GM21447 (cell line): ENCODE measurements around the gene SSBP1.
"Not testable (repeated sequence)": the region's sequence is repeated elsewhere in the genome, so short reads cannot be mapped to it uniquely, and the experiment has no call there.

Source experiments
- ATAC-seq: cut with Tn5 transposase; IDR thresholded peaks from one replicate; pipeline ENCODE4 v1.9.1; 2021; ENCODE audit not compliant: unreplicated experiment

The SSBP1 gene

DNA sequence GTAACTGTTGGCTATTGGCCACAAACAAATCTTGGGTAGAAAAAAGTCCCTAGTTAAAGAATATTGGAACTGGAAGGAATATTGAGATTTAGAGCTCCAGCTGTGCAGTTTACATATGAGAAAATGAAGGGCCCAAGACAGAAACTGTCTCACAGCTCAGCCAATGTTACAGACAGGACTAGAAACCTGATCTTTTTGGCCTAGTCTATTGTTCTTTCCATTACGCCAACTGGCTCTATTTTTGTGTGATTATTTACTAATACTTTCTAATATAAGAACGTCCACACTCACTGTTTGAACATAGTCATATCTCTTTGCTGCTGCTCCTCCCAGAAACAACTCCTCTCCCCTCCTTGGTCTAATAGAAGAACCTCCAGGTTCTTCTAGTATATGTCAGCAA, 28.8 kb upstream of the SSBP1 start:
- ATAC-seq = no peak

DNA sequence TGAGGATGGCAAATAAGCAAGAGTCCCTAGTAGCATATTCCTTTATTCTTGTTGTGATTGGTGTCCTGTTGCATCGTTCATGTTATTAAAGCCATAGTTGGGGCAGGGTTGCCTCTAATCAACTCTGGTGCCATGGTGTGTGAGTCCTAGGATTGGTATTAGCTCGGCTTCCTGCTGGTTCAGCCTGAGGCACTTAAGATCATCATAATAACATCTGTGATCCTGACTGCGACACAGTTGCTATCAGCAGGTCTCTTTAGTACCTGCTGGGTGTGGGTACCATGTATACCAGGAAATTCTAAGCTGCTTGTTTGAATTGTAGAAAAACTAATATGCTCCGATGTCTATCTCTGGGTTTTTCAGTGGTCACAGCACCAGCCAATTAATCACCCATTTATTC, 28.4 kb upstream of the SSBP1 start:
- no peak for ATAC-seq

DNA sequence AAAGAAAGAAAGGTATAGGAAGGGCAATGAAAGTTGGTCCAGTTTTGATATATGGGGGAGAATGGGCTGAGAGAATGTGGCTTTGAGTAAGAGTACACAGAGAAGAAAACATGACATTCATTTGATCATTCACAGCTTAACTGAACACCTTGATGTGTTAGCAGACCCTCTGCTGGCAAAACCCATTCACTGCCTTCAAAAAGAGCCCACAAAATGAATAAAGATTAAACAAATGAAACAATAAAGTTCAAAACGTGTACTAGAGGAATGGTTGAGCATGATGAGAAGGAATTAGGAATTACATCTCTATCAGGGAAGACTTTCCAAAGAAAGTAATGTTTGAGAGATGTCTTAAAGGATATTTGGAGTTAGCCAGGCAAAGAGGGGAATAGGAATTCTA, 27.9 kb upstream of the SSBP1 start:
- ATAC-seq = no peak

DNA sequence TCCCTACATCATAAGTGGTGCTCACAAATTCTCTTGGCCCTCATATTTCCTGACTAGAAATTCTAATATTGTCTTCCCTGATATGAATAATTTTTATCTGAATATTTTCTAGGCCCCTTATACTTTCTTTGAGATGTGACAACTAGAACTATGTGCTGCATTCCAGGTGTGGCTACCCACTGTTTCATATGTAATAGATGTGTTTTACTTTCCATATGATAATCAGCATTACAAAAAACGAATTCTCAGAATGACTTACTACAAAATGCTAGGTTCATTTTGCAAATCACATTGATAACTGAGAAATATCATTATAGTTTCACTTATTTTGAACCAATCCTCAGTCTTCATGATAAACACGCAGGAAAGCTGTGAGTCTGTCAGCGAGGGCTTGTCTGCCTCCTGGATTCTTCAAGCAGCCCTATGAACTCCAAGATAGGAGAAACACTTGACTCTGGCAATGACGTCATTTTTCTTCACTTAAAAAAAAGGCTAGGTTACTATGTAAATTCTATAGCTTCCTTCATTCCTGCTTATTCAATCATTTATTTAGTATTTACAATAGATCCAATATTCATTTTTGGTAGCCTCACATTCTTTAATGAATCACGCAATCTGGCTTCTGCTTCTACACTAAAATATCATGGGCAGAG, 25.4 kb upstream of the SSBP1 start:
- ATAC-seq = no peak

DNA sequence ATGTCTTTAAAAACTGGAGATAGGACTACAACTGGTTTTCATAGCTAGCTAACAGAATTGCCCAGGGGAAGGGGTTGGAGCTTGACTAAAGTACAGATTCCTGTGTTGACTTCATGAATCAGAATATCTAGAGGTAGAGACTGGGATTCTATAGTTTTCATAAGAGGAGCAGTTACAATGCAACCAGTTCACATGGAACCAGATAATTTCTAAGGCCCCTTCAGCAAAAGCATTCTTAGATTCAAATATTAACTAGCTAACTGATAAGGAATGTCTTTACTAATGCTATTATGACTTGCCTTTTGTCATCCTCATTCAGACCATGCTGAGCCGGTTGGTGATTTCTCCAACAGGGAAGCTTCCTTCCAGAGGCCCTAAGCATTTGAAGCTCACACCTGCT, 24.3 kb upstream of the SSBP1 start:
- no peak for ATAC-seq

DNA sequence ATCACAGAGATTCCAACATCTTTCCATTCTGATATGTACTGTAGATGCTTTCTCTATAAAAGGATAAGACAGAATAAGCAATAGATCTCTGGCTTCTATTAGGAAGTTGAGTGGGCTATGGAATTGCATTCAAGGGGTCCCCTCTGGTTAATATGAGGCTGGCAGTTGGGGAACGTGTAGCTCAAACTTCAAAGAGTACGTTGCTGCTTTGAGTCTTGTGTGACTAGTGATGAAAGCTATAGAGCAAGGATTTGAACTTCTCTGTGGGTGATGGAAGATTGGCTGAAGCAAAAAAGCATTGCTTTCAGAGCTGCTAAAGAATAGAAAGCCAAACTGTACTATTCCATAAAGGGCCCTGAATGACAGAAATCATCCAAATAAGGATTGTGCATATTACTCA, 23.6 kb upstream of the SSBP1 start:
- ATAC-seq = no peak

DNA sequence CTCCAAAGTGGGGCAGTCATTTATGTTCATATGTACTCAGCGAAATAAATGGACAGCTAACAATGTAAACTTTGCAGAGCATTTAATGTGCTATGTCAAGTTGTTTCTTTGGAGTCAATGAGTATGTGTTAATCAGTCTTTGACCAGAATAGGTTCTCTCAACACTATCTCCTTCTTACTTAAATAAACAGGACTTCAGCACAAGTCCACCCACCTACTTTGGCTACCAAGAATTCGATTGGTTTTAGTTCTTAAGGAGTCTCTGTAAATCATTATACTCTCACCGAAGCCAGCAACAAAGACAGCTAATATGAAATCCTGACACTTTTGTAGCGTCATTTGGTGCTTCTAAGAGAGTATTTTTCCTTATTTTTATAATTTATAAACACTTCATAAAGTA, 23.1 kb upstream of the SSBP1 start:
- no peak for ATAC-seq

DNA sequence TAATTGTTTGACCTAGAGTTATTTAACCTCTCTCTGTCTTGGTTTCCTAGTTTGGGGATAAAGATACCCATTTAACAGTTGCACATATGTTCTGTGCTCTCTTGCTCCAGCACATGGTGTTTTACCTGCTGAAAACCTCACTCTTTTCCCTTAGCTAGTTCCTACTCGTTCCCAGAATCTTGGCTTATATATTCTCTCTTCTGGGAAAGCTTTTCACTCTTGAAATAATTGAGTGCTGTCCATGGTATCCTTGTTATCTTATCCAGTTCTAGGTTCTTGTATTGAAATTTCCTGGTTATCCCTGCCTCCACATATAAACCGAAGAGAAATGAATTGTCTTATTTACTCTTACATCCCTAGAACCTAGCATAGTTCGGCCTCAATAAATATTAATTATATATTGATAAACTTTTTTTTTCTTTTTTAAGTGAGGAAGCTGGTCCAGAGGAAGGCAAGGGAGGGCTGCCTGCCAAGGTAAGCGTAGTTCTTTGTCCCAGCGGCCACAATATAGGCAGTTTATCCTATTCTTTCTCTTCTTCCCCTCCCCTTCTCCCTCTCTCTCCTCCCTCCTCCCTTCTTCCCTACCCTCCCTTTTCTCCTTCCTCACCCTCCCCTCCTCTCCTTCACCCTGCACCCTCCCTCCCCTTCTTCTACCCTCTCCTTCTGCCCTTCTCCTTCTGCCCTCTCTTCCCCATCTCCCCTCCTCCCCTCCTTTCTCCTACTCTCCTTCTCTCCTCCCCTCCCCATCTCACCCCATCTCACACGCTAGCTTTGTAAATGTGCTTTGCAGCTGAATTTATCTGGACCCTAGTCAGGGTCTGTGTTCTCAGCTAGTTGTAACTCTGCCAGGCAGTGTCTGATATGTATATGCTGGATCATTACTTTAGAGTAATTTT, 22.1 kb upstream of the SSBP1 start:
- ATAC-seq = no peak

DNA sequence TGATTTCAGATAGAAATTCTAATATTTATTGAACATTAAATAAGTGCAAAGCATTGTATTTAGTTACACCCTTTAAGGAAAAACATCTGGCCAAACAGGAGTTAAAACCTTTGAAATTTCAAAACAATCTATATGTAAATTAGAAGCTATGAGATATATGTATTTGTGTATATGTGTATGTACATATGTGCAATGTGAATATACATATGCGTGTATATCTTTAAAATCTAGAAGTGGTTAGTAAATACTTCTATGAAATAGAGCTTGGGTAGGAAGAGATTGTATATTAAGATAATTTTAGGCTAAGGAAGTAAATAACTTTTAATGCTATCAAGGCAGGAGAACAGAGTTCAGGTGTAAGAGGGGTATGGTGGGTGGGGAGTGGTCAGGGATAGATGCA, 20.7 kb upstream of the SSBP1 start:
- no peak for ATAC-seq

DNA sequence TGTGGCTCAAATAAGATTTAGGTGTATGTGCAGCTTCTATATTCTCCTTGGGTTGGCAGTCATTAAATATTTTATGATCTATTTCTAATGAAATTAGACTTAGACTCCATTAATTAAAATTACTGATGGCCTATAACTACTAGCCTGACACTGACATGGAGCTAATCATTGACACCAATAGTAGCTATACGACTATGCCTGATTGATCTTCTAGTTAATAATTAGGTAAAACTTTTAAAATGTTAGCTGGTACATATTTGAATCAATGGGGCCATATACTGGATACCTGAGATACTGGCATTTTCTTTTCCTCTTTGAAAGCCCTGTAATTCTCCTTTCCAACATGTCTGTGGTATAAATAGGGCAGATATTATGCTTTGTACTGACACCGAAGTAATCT, 15.6 kb upstream of the SSBP1 start:
- ATAC-seq = no peak

DNA sequence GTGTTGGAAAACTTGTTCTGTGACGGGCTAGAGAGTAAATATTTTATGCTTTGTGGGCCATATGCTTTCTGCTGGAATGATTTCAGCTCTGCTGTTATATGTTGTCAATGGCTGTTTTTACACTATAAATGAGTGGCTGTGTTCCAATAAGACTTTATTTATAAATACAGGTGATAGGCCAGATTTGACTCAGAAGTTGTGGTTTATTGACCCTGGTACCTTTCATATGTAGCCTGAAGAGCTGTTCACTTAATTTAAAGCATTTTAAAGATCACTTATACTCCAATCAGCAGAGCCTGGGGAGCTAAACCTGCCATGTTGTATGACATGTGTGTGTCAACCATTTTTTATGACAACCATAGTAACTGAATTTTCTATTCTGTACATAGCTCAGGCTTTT, 9.1 kb upstream of the SSBP1 start:
- ATAC-seq = no peak

DNA sequence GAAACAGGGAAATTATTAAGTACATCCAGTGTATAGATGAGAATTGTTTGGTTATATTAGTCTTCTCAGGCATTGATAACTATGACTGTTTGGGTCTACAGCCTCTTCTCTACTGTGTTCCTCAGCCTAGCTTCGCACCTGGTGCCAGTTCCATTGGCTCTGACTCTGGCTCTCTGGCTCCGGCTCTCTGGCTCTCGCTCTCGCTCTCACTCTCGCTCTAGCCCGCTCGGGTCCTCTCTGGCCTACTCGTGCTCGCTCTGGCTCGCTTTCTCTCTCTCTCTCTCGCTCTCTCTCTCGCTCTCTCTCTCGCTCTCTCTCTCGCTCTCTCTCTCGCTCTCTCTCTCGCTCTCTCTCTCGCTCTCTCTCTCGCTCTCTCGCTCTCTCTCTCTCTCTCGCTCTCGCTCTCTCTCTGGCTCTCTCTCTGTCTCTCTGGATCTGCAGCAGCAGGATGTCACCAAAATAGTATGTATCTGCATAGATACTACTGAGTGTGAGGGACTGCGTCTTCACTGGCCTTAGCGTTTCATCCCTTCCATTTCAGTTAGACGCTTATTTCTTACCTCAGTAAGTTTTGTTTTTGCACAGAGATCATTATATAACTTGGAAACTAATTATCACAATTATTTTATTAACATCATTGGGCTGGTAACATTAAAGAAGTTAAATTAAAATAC, 6.5 kb upstream of the SSBP1 start:
- ATAC-seq = no peak

DNA sequence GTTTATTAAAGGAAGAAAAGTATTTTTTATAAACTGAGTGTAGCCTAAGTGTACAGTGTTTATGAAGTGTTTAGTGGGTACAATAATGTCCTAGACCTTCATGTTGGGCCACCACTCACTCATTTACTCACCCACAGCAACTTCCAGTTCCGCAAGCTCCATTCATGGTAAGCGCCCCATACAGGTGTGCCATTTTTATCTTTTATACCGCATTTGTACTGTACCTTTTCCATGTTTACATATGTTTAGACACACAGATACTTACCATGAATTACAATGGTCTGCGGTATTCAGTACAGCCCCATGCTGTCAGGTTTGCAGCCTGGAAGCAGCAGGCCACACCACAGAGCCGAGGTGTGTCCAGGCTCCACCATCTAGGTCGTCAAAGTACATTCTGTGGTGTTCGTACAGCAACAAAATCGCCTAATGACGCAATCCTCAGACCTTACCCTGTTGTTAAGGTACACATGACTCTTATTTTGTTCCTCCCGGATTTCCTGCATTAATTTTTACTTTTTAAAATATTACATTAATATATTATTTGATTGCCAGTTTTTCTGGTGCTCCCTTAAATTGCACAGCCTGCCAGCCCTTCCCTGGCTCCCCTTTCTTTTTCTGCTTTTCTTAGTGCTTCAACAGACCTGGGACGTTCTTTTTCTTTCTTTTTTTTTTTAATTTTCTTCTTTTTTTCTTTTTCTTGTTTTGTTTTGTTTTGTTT, 881 bp upstream of the SSBP1 start:
- ATAC-seq = no peak

DNA sequence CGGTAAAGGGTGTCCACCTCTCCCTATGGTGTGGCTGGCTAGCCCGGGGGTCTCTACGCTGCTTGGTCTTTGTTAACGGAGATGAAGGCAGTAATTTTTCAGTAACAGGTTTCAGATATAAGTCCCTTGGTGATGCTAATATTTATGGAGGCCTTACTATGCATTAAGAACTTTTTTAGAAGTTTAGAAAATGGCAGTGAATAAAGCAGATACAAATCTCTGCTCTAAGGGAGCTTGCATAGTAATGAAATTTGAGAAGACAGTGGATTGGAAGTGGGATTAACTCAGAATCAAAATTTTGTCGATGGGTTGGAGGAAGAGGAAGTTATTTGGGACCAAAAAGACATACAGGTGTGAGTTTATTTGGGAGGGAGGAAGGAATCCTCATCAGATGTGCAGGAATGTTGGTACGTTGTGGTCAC, 445 bp downstream of the SSBP1 start:
- no peak for ATAC-seq

DNA sequence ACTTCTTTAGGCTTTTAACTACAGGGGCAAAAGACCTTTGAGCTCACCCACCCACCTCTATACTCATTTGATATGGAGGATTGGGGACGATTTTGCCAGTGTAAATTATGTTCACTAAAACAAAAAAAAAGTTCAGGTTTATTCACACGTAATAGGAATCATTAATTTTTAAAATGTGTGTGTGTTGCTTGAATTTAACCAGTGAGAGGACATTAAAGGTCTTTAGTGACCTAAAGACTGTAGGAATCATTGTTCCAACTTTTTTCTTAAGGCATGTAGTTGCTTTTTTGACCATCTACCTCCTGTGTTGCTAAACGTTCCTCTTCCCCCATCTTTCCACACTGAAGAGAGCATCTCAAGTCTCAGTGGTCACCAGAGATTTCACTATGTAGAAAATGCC, 1.1 kb downstream of the SSBP1 start:
- no peak for ATAC-seq

DNA sequence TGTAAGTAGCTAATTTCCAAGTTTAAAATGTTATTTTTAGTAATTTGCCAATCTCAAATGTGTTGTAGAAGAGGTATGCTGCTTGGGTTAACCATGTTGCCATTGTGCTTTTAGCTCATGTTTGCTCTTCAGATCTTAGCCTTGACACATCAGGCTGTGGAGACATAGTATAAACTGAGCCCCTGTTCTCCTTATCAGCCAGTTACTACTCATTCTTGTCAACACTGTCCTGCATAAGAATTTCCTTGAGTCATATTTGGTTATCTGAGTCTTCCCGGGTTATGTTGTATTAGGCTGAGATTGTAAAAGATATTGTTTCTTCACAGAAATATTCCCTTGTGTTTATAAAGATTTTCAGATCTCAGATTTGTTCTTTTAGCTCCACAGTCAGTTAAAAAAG, 4.1 kb downstream of the SSBP1 start:
- ATAC-seq = no peak

DNA sequence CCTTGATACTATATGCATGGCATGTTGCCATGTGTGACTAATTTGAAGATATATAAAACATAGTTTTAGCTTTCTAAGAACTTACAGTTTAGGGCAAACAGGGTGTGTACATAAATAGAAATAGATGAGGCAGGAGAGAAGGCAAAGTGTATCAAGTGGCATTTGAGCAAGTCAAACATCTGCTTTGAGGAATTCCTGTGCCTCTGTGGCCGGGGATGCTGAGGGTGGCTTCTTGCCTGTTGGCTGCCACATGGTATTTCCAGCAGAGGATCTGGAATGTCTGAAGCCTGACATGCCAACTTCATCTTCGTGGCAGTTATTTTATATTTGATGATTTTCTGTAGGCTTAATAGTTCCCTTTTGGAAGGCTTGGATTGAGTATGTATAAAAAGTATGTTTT, 6.0 kb downstream of the SSBP1 start:
- no peak for ATAC-seq

DNA sequence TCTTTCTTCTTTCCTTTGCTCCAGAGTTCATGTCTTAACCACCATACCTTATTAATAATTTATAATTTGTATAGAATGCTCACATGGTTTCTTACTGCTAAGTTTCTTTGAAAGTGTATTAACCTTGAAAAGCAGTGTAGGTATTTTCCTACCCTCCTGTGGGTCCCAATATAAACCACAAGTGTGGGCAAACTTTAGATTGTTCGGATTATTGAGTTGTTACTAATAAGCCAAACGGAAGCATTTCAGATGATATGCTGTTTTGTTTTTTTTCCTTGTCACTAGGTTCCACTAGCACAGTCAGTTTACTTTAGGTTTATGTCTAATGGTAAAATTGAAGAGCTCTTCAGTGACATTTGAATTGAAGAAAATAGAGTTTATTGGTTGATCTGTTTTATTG, 10.2 kb downstream of the SSBP1 start:
- no peak for ATAC-seq

DNA sequence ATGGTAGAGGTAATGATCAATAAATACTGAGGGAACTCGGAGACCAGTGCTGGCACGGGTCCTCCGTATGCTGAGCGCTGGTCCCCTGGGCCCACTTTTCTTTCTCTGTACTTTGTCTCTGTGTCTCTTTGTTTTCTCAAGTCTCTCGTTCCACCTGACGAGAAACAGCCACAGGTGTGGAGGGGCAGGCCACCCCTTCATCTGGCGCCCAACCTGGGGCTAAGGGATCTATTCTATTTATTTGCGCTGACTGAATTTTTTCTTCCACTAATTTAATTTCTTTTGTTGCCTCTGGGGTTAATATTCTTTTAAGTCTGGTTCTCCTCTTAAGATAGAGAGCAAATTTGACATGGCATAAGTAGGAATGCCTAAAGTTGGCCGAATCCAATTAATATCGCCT, 13.7 kb downstream of the SSBP1 start:
- ATAC-seq = not testable (repeated sequence)

DNA sequence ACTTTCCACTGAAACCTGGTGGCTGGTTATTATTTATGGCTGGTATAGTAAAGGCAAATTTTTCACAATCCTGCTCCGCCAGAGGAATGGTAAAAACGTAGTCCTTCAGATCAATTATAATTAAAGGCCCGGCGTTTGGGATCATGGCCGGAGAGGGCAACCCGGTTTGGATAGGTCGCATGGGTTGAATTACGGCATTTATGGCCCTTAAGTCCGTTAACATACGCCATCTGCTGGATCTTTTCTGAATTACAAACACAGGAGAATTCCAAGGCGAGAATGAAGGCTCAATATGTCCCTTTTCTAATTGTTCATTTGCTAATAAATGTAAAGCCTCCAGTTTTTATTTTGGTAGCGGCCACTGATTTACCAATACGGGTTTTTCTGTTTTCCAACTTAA, 14.5 kb downstream of the SSBP1 start:
- ATAC-seq = no peak

DNA sequence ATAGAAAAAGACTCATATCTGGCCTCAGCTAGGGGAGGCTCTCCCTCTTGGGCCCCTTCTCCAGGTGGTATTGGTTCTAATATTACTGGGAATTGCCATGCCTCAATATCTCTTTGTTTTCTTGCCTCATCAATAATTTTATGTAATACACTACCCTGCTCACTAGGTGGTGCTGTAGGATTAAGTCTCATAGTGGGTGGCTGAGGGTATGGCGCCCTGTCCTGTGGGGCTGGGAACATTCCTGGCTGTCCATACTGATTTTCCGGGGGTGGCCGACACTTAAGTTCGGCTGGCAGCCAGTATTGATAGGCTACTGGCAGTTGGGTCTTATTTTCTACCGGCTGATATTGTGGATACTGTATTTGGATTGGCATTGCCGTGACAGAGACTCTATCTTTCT, 16.8 kb downstream of the SSBP1 start:
- no peak for ATAC-seq
